Common myeloid progenitor, CD34-positive (primary cell): ENCODE results near the gene GATA1.

Experiments used
- CTCF ChIA-PET: fragments of 350-600 bp; sonication (Branson Sonifier 250); formaldehyde crosslinking; loops from one replicate; lab custom pipeline; 2021; ENCODE audit warnings: antibody characterized with exemption; lab: Charles Lee
- POLR2A ChIA-PET: fragments of 350-600 bp; sonication (Branson Sonifier 250); formaldehyde crosslinking; loops from one replicate; lab custom pipeline; 2021; ENCODE audit warnings: antibody characterized with exemption; lab: Charles Lee
- DNase-seq, 3 donors: peaks; one replicate each; pipeline versions ENCODE4 v3.0.0 to v3.0.0-alpha.2; 2013
- H3K27ac ChIP-seq, 2 experiments: 1 replicate in 1 of 2; 2 replicates in 1 of 2; pipeline ENCODE4 v1.7.0; 2013; ENCODE audit warnings: inconsistent platforms in 2 of 2, low read length in 2 of 2, mild to moderate bottlenecking in 2 of 2, low read depth in 1 of 2, moderate library complexity in 1 of 2; ENCODE audit not compliant: severe bottlenecking in 2 of 2, insufficient read depth in 1 of 2, poor library complexity in 1 of 2
- H3K27me3 ChIP-seq, 5 experiments: replicated peaks in 2 of 5; 1 replicate in 3 of 5; 2 replicates in 2 of 5; pipeline versions ENCODE4 v1.6.1 to v1.7.0; 2013; ENCODE audit warnings: low read length in 4 of 5, mild to moderate bottlenecking in 2 of 5, moderate library complexity in 2 of 5, inconsistent platforms in 1 of 5; ENCODE audit not compliant: insufficient read depth in 5 of 5, control insufficient read depth in 4 of 5
- H3K36me3 ChIP-seq, 4 experiments: 1 replicate in 2 of 4; 2 replicates in 2 of 4; pipeline versions ENCODE4 v1.6.1 to v1.7.0; 2013; ENCODE audit warnings: low read length in 3 of 4, control low read depth in 1 of 4, mild to moderate bottlenecking in 1 of 4; ENCODE audit not compliant: control insufficient read depth in 4 of 4, insufficient read depth in 4 of 4
- H3K4me1 ChIP-seq, 4 experiments: 1 replicate in 3 of 4; 2 replicates in 1 of 4; pipeline versions ENCODE4 v1.6.1 to v1.7.1; 2013; ENCODE audit warnings: low read length in 3 of 4, mild to moderate bottlenecking in 3 of 4, control low read depth in 1 of 4, inconsistent platforms in 1 of 4, moderate library complexity in 1 of 4; ENCODE audit not compliant: control insufficient read depth in 4 of 4, insufficient read depth in 4 of 4; ENCODE audit errors: control extremely low read depth in 1 of 4
- H3K4me3 ChIP-seq, 7 experiments: 1 replicate in 4 of 7; 2 replicates in 3 of 7; pipeline versions ENCODE4 v1.5.1 to v1.7.0; 2013; ENCODE audit warnings: mild to moderate bottlenecking in 7 of 7, low read length in 6 of 7, moderate library complexity in 6 of 7, inconsistent platforms in 2 of 7, low read depth in 2 of 7, control low read depth in 1 of 7; ENCODE audit not compliant: insufficient read depth in 4 of 7, control insufficient read depth in 1 of 7; ENCODE audit errors: extremely low read depth in 1 of 7
- H3K9me3 ChIP-seq, 5 experiments: 1 replicate in 4 of 5; 2 replicates in 1 of 5; pipeline versions ENCODE4 v1.6.1 to v1.7.1; 2013; ENCODE audit warnings: low read length in 4 of 5, mild to moderate bottlenecking in 2 of 5, inconsistent platforms in 1 of 5, low read depth in 1 of 5, moderate library complexity in 1 of 5; ENCODE audit not compliant: control insufficient read depth in 4 of 5, insufficient read depth in 2 of 5; ENCODE audit errors: control extremely low read depth in 1 of 5
- WGBS: methylation state at CpG from one replicate; pipeline ENCODE4 v1.1.5; 2013; ENCODE audit not compliant: insufficient coverage; 5-methylcytosine and 5-hydroxymethylcytosine counted together

Gene GATA1

DNA sequence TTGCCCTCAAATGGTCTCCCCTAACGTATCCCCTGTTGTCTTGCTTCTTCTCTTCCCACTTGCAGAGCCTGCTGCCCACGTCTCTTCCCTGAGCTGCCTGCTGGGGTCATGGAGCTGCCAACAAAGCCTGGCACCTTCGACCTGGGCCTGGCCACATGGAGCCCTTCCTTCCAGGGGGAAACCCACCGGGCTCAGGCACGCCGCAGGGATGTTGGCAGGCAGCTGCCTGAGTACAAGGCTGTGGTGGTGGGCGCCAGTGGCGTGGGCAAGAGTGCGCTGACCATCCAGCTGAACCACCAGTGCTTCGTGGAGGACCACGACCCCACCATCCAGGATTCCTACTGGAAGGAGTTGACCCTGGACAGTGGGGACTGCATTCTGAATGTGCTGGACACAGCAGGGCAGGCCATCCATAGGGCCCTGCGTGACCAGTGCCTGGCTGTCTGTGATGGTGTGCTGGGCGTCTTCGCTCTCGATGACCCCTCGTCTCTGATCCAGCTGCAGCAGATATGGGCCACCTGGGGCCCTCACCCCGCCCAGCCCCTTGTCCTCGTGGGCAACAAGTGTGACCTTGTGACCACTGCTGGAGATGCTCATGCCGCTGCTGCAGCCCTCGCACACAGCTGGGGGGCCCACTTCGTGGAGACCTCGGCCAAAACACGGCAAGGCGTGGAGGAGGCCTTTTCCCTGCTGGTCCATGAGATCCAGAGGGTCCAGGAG is 42.8 kb downstream of the GATA1 start:
- Histone ChIP-seq H3K27ac (no peak overlapping the region), H3K36me3 (peaks cover 0 to 13% (median 3%) of the 10 kb centered on the region in 4 experiments), H3K27me3 (peaks cover 2 to 78% (median 23%) of the 10 kb centered on the region in 5 experiments), H3K4me3 (no peak overlapping the region), H3K4me1 (peaks cover 0 to 13% (median 4%) of the 10 kb centered on the region in 4 experiments), H3K9me3 (peaks cover 0 to 9% (median 0%) of the 10 kb centered on the region in 5 experiments)
- POLR2A ChIA-PET: no interaction called here
- CTCF ChIA-PET: interaction anchor here (1.1 to 1.6 kb wide), 2 partner anchors 18 to 61 kb away, joined by 3 read pairs; no protein-coding TSS in a partner anchor
- 91% methylated on average over 24 of the region's 24 CpGs for WGBS
- no peak for DNase-seq

DNA sequence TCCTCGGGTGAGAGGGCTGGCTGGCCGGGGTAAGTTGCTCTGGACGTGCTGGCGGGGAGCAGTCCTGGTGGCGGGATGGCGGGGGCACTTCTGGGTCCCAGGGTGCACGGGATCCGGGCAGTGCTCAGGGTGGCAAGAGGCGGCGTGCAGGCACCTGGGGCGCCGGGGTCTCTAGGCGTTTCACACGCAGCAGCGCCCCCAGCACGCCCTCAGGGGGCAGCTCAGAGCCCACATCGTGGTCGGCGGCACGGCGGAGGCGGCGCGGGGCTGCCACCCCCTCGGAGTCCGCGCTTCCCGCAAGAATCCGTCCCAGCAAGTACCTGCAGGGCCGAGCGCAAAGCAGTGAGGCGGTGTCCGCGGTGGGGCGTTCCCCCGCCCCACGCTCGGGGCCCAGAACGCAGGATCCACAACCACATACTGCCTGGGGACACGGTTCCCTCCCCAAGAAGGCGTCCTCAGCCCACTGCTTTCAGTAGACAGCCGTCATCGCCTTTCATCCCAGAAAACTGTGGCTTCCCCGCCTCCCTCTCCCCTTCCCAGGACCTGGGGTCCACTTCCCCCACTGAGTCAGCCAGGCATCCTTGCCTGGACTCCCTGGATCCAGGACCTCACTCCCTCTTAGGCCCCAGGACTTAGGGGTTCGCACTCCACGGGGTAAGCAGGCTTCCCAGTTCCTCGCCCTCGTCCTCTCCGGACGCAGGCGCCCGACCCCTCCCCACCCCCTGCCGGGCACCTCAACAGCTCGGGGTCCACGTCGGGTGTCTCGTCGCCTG is 44.9 kb downstream of the GATA1 start:
- 36% methylated on average over 56 of the region's 58 CpGs for whole genome bisulfite sequencing
- DNase-seq: peak in 1 of 3 donors; percentile 13
- H3K27me3 ChIP-seq: peaks cover 2 to 86% (median 30%) of the 10 kb centered on the region in 5 experiments

DNA sequence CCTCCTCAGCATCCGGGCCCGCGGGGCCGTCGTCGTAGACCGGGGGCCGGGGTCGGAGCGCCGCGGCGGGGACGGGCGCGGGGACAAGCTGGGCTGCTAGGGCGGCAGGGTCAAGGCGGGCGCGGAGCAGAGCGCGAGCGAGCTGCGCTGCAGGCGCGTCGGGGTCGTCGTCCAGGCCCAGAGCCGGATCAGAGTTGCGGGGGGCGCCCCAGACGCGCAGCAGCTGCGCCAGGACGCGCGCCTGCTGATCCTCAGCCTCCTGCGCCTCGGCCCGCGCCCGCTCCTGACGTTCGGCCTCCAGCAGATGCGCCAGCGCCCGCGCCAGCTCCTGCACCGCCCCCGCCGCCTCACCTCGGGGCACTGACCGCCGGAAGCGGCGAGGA is 45.5 kb downstream of the GATA1 start:
- peaks cover 2 to 82% (median 29%) of the 10 kb centered on the region in 5 experiments for H3K27me3 ChIP-seq
- no peaks in the 10 kb centered on the region for H3K9me3 ChIP-seq
- H3K36me3 ChIP-seq: no peaks in the 10 kb centered on the region
- DNase-seq: no peak
- H3K4me1 ChIP-seq: peaks cover 0 to 14% (median 8%) of the 10 kb centered on the region in 4 experiments
- ChIA-PET CTCF (no interaction called here), POLR2A (no interaction called here)
- no peak overlapping the region for H3K27ac ChIP-seq
- whole genome bisulfite sequencing: 20% methylated on average over 47 of the region's 57 CpGs
- H3K4me3 ChIP-seq: peak overlapping the region in 2 of 7 experiments; percentile 33 to 42

More for the DNA sequence above, 44.9 kb downstream of the GATA1 start:
- ChIA-PET CTCF (interaction anchor here (1.2 kb wide), 1 partner anchor 13 kb away, joined by 3 read pairs; no protein-coding TSS in a partner anchor), POLR2A (no interaction called here)
- Histone ChIP-seq H3K36me3 (no peaks in the 10 kb centered on the region), H3K27ac (no peak overlapping the region), H3K4me1 (peaks cover 0 to 20% (median 8%) of the 10 kb centered on the region in 4 experiments), H3K9me3 (no peaks in the 10 kb centered on the region), H3K4me3 (peak overlapping the region in 3 of 7 experiments; percentile 4 to 42 (median 33))

DNA sequence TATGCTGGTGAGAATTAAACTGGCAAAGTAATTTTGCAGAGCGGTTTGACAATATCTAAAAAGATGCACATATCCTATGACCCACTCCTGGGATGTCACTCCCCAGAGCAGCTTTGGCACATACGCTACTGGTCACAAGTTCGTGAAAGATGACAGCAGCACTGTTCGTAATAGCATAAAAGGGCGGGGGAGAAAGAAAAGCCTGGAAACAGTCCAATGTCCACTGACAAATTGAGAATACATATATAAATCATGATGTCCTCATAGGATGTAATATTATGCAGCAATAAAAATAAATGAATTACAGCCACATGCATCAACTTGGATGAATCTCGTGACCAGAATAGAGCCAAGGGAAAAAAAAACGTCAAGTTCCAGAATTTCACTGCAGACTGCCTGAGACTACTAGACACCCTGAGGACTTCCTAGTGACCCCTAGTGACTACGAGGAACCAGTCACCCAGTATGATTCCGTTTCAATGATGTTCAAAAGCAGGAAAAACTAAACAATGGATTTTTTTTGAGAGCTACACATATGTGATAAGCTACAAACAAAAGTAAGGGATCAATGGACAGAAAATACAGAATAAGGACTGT is 47.2 kb downstream of the GATA1 start:
- Histone ChIP-seq H3K27me3 (peaks cover 2 to 70% (median 26%) of the 10 kb centered on the region in 5 experiments), H3K9me3 (no peaks in the 10 kb centered on the region), H3K36me3 (no peaks in the 10 kb centered on the region), H3K4me3 (no peak overlapping the region), H3K4me1 (peaks cover 0 to 14% (median 8%) of the 10 kb centered on the region in 4 experiments), H3K27ac (no peak overlapping the region)
- DNase-seq: peak; percentile 22 to 43 (median 35)
- WGBS: 51% methylated on average over 3 of the region's 9 CpGs
- CTCF ChIA-PET: no interaction called here
- POLR2A ChIA-PET: interaction anchor here (0.6 kb wide), 1 partner anchor 226 kb away, joined by 6 read pairs; no protein-coding TSS in a partner anchor

DNA sequence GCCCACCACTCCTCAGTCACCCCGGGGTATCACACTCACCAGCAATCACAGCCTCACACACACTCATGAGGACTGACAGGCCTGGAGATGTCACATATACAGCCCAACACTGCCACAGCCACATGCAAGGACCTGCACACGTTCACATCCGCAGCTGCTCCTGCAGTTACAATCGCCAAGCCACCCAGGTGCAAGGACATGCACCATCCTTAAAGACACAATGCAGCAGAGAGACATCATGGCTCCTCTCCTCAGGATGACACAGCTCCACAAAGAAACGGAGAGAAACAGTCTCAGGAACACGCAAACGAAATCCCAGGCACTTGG is 48.0 kb downstream of the GATA1 start:
- POLR2A ChIA-PET: interaction anchor here (0.6 kb wide), 1 partner anchor 226 kb away, joined by 6 read pairs; no protein-coding TSS in a partner anchor
- H3K4me1 ChIP-seq: peaks cover 0 to 14% (median 8%) of the 10 kb centered on the region in 4 experiments
- DNase-seq: peak in 1 of 3 donors; percentile 17
- H3K27ac ChIP-seq: no peak overlapping the region
- H3K4me3 ChIP-seq: peak overlapping the region in 1 of 7 experiments; percentile 52
- no peaks in the 10 kb centered on the region for H3K9me3 ChIP-seq
- no peaks in the 10 kb centered on the region for H3K36me3 ChIP-seq
- peaks cover 2 to 66% (median 21%) of the 10 kb centered on the region in 5 experiments for H3K27me3 ChIP-seq
- WGBS: 39% methylated on average over 3 of the region's 7 CpGs
- CTCF ChIA-PET: no interaction called here

DNA sequence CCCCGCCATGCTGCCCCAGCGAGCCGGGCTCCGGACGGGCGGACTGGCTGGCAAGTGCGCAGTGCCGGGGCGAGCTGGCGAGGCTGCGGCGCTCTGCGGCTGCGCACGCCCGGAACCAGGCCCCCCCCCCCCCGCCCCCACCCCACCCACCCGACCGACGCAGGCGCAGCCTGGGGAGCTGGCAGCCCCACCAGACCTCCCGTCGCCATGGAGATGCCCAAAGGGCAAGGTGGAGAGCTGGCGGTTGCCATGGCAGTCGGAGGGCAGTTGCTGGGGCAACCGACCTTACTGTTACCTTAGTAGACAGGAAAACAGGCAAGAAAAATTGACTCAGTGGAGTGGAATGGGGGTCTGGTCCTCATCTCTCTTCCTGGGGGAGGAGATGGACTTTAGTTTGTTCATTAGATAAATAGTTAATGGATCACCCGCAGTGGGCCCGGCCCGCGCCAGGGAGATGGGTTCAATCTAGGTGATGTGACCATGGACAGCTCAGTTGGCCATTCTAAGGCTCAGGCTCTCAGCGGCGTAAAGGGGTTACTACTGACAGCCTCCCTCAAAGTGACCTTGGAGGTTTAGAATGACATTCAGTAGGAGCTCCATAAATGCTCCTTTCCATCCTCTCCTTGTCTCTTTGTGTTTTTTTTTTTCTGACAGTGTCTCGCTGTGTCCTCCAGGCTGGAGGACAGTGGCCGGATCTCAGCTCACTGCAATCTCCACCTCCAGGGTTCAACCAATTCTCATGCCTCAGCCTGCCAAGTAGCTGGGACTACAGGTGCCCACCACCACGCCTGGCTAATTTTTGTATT is 49.3 kb downstream of the GATA1 start, which contains the start of gene PCSK1N:
Gene PCSK1N, minus strand, starts transcription at position 87 of the 806 bp plus-strand sequence. Its CDS starts 78 bp downstream, at position 9.
- H3K27me3 ChIP-seq: peaks cover 2 to 52% (median 16%) of the 10 kb centered on the region in 5 experiments
- peaks cover 0 to 14% (median 8%) of the 10 kb centered on the region in 4 experiments for H3K4me1 ChIP-seq
- DNase-seq: peak in 2 of 3 donors; percentile 33 to 55
- H3K27ac ChIP-seq: no peak within 1 kb of the TSS
- ChIA-PET CTCF (interaction anchor here (0.5 kb wide), 1 partner anchor 11 kb away, joined by 5 read pairs; no protein-coding TSS in a partner anchor), POLR2A (no interaction called here)
- no peaks in the 10 kb centered on the region for H3K9me3 ChIP-seq
- WGBS: 55% methylated on average over 18 of the region's 35 CpGs
- H3K4me3 ChIP-seq: peak within 1 kb of the TSS in 5 of 7 experiments; percentile 3 to 52 (median 31)
- no peaks in the 10 kb centered on the region for H3K36me3 ChIP-seq
